HepG2 (cell line): ENCODE results near the gene PDCD2L. TPM values are rescaled to one million over a fixed set of nuclear protein-coding genes. Genes with fewer than 3 reads are reported as not detected.
A peak's percentile ranks its signal among the peaks of the same experiment; 100 is the strongest.

Experiments
- ATAC-seq: fragments of 200-7000 bp; cut with Tn5 transposase; 3 replicates; pipeline ENCODE4 v1.9.1; 2020; ENCODE audit warnings: mild to moderate bottlenecking, moderate library complexity
- BruUV-seq: library from RNA; stranded (reverse); fragments of 400-500 nt; replicated peaks from 2 replicates; lab custom pipeline; 2021; lab: Mats Ljungman, UMichigan
- CTCF ChIA-PET: fragments of 300-600 bp; formaldehyde crosslinking; extraction: SDS; loops from one replicate; lab custom pipeline; 2021; ENCODE audit warnings: low total read pairs, inconsistent platforms, low intra/inter-chr PET ratio; lab: Yijun Ruan, JAX
- POLR2A ChIA-PET: fragments of 350-600 bp; sonication (Branson Sonifier 250); formaldehyde crosslinking; loops from one replicate; lab custom pipeline; 2020; ENCODE audit warnings: antibody characterized with exemption, inconsistent platforms; lab: Yijun Ruan, JAX
- DNase-seq: peaks from one replicate; pipeline ENCODE4 v3.0.0-alpha.2; 2015; ENCODE audit warnings: low spot score
- FAIRE-seq: peaks from 3 replicates; lab custom pipeline; 2011; peaks lifted over from hg19 to GRCh38; lab: Jason Lieb, UNC
- H2AFZ ChIP-seq: one replicate; pipeline ENCODE4 v1.6.1; 2011; ENCODE audit warnings: low read length, inconsistent platforms
- H3K27ac ChIP-seq: fragments of 300-600 bp; 3 replicates; pipeline ENCODE4 v1.8.0; 2011; ENCODE audit warnings: mixed run types, mild to moderate bottlenecking, mixed read lengths, low read length, inconsistent platforms; ENCODE audit not compliant: insufficient read depth; ENCODE audit errors: extremely low read length
- H3K27me3 ChIP-seq, 2 experiments: fragments of 200-600 bp in 1 of 2; 2 replicates in 1 of 2; 3 replicates in 1 of 2; pipeline versions ENCODE4 v1.6.0 to v1.8.0; 2011; ENCODE audit warnings: low read length in 2 of 2, mild to moderate bottlenecking in 2 of 2, moderate library complexity in 2 of 2, inconsistent platforms in 1 of 2; ENCODE audit not compliant: insufficient read depth in 2 of 2, control insufficient read depth in 1 of 2
- H3K36me3 ChIP-seq, 2 experiments: fragments of 200-600 bp in 1 of 2; replicated peaks in 1 of 2; 2 replicates in 1 of 2; 3 replicates in 1 of 2; pipeline versions ENCODE4 v1.5.1 to v1.8.0; 2011; ENCODE audit warnings: low read length in 2 of 2, inconsistent platforms in 1 of 2; ENCODE audit not compliant: insufficient read depth in 2 of 2, control insufficient read depth in 1 of 2
- H3K4me1 ChIP-seq: 2 replicates; pipeline ENCODE4 v1.5.1; 2012; ENCODE audit warnings: low read length, inconsistent platforms; ENCODE audit not compliant: insufficient read depth
- H3K4me2 ChIP-seq: 2 replicates; pipeline ENCODE4 v1.6.0; 2011; ENCODE audit warnings: low read depth, low read length, inconsistent platforms
- H3K4me3 ChIP-seq, 3 experiments: fragments of 200-600 bp in 1 of 3; sonication (generic), shearing (Covaris generic) in 1 of 3; replicated peaks in 1 of 3; 2 replicates each; pipeline ENCODE4 v1.5.1; 2011 to 2016; ENCODE audit warnings: low read length in 3 of 3, inconsistent platforms in 2 of 3, low read depth in 2 of 3, mild to moderate bottlenecking in 2 of 3, control low read depth in 1 of 3, mixed read lengths in 1 of 3; ENCODE audit not compliant: insufficient read depth in 1 of 3
- H3K79me2 ChIP-seq: one replicate; pipeline ENCODE4 v1.6.1; 2011; ENCODE audit warnings: low read length, inconsistent platforms; ENCODE audit not compliant: insufficient read depth
- H3K9ac ChIP-seq: 2 replicates; pipeline ENCODE4 v1.6.0; 2011; ENCODE audit warnings: mild to moderate bottlenecking, low read depth, low read length, inconsistent platforms; ENCODE audit not compliant: insufficient read depth
- H3K9me3 ChIP-seq: 2 replicates; pipeline ENCODE4 v1.5.1; 2012; ENCODE audit warnings: mild to moderate bottlenecking, low read length
- H4K20me1 ChIP-seq: 2 replicates; pipeline ENCODE4 v1.6.0; 2011; ENCODE audit warnings: inconsistent platforms, mild to moderate bottlenecking, low read length, moderate library complexity; ENCODE audit not compliant: insufficient read depth
- HOMEZ ChIP-seq: IDR thresholded peaks from 2 replicates; pipeline ENCODE4 v1.6.1; 2016; ENCODE audit warnings: low read depth
- HOXA9 ChIP-seq: sonication (generic); formaldehyde crosslinking; IDR thresholded peaks from 2 replicates; pipeline ENCODE4 v1.8.1; 2022; ENCODE audit warnings: missing genetic modification reagents, mild to moderate bottlenecking, moderate library complexity, borderline replicate concordance
- RBM22 ChIP-seq: fragments of 200-400 bp; formaldehyde crosslinking; optimal IDR thresholded peaks from 2 replicates; pipeline ENCODE3; 2017; ENCODE audit warnings: mild to moderate bottlenecking, low read length, moderate library complexity
- WGBS: methylation state at CpG from one replicate; pipeline ENCODE4 v1.1.6; 2017; ENCODE audit warnings: low lambda C conversion rate; 5-methylcytosine and 5-hydroxymethylcytosine counted together
- in situ Hi-C: cut with HindIII; loops from 2 replicates; pipeline ENCODE4 v1.10.0; 2017; ENCODE audit warnings: low pct_unique_long_range_greater_than_20kb; ENCODE audit not compliant: extremely low pct_ligation_motif_present
- intact Hi-C: fragments of 100-400 bp; cut with micrococcal nuclease; formaldehyde crosslinking; loops from one replicate; pipeline ENCODE4 v1.10.0; 2022; ENCODE audit not compliant: unreplicated experiment
- polyA plus RNA-seq, 8 experiments: library from polyadenylated mRNA; depleted of rRNA in 3 of 8; stranded (reverse) in 7 of 8; unstranded in 1 of 8; fragments of >200 nt; fragmentation: Illumina TruSeq in 4 of 8; extraction: Trizol in 4 of 8; gene quantifications; 2 replicates each; pipeline versions ENCODE4 v1.2.1 to v1.2.3, GENCODE V29; 2011 to 2016; ENCODE audit warnings: low read depth in 4 of 8, missing spikeins in 1 of 8, mixed read lengths in 1 of 8; ENCODE audit not compliant: insufficient read depth in 1 of 8
- total RNA-seq, 5 experiments: library from RNA; depleted of rRNA; stranded (reverse); fragments of >200 nt; fragmentation: Illumina TruSeq; extraction: Trizol; gene quantifications; 2 replicates each; pipeline ENCODE4 v1.2.3, GENCODE V29; 2016; ENCODE audit warnings: low read depth in 1 of 5
- TF ChIP-seq, protein P1 (sequence below): sonication (generic); formaldehyde crosslinking; IDR thresholded peaks from 2 replicates; pipeline ENCODE4 v1.4.0; 2020; ENCODE audit warnings: missing genetic modification reagents

Gene PDCD2L
- total and polyA plus RNA-seq, 2 of the 13 experiments (the other 11 are each of a cell fraction or from before 2014, with no cell fraction given) = 29.3 to 35.2 TPM

DNA sequence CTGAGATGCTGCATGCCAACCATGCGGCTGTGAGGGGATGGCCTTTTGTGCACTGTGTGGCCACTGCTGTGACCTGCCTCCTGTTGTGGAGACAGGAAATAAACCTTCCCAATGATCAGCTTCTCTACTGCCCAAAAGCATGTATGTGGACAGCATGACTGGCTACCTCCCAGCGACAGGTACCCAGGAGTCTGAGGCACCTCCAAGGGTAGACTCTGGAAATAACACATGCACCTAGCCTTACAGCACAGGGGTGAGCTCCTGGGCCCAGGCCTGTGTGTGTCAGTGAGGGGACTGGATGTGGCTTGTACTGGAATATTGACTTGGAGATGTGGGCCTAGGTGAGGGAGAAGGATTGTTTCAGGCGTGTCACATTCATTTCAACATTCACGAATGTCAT, 46.8 kb upstream of the PDCD2L start:
- in situ Hi-C loops (no loop called here), intact Hi-C loops (no loop called here)
- no peak for TF ChIP-seq HOMEZ
- peak; percentile 3 for TF ChIP-seq RBM22
- Histone ChIP-seq H3K4me1 (peaks cover 50% of the 10 kb centered on the region), H3K27me3 (no peaks in the 10 kb centered on the region), H2AFZ (no peak overlapping the region), H3K4me2 (no peak overlapping the region), H3K79me2 (no peaks in the 10 kb centered on the region), H3K4me3 (no peak overlapping the region), H4K20me1 (no peaks in the 10 kb centered on the region), H3K36me3 (peaks cover 3 to 11% of the 10 kb centered on the region in 2 experiments; a peak in 4 of 5 replicates), H3K9me3 (no peaks in the 10 kb centered on the region), H3K9ac (no peak overlapping the region), H3K27ac (no peak overlapping the region)
- ATAC-seq (no peak), FAIRE-seq (no peak), DNase-seq (no peak)
- BruUV-seq = no TSS peak
- POLR2A ChIA-PET = interaction anchor here (1.1 kb wide), 1 partner anchor 70 kb away, joined by 4 read pairs; no protein-coding TSS in a partner anchor
- WGBS = 96% methylated on average over 3 of the region's 4 CpGs
- CTCF ChIA-PET = no interaction called here

- Histone ChIP-seq H4K20me1 (no peaks in the 10 kb centered on the region), H3K27ac (peak overlapping the region; percentile 86), H3K27me3 (no peaks in the 10 kb centered on the region), H3K36me3 (peaks cover 0 to 2% of the 10 kb centered on the region in 2 experiments; a peak in 2 of 5 replicates), H2AFZ (peak overlapping the region; percentile 22), H3K9ac (peak overlapping the region; percentile 67), H3K4me3 (peak overlapping the region; percentile 32 to 75 (median 50)), H3K4me1 (peaks cover 69% of the 10 kb centered on the region), H3K4me2 (peak overlapping the region; percentile 87), H3K9me3 (no peaks in the 10 kb centered on the region), H3K79me2 (no peaks in the 10 kb centered on the region)
- CTCF ChIA-PET = no interaction called here
- peak; percentile 97 for DNase-seq
- intact Hi-C loops = no loop called here
- peak; percentile 88 for ATAC-seq
- in situ Hi-C loops = no loop called here
- POLR2A ChIA-PET = interaction anchor here (0.7 to 1.5 kb wide), 8 partner anchors 10 to 1110 kb away, joined by 3 to 4 read pairs (median 4); partner anchors contain the start of genes LSM14A and WTIP
- FAIRE-seq = peak; percentile 92
- no TSS peak for BruUV-seq
- 9% methylated on average over 17 of the region's 61 CpGs for WGBS
- TF ChIP-seq, protein P1, sequence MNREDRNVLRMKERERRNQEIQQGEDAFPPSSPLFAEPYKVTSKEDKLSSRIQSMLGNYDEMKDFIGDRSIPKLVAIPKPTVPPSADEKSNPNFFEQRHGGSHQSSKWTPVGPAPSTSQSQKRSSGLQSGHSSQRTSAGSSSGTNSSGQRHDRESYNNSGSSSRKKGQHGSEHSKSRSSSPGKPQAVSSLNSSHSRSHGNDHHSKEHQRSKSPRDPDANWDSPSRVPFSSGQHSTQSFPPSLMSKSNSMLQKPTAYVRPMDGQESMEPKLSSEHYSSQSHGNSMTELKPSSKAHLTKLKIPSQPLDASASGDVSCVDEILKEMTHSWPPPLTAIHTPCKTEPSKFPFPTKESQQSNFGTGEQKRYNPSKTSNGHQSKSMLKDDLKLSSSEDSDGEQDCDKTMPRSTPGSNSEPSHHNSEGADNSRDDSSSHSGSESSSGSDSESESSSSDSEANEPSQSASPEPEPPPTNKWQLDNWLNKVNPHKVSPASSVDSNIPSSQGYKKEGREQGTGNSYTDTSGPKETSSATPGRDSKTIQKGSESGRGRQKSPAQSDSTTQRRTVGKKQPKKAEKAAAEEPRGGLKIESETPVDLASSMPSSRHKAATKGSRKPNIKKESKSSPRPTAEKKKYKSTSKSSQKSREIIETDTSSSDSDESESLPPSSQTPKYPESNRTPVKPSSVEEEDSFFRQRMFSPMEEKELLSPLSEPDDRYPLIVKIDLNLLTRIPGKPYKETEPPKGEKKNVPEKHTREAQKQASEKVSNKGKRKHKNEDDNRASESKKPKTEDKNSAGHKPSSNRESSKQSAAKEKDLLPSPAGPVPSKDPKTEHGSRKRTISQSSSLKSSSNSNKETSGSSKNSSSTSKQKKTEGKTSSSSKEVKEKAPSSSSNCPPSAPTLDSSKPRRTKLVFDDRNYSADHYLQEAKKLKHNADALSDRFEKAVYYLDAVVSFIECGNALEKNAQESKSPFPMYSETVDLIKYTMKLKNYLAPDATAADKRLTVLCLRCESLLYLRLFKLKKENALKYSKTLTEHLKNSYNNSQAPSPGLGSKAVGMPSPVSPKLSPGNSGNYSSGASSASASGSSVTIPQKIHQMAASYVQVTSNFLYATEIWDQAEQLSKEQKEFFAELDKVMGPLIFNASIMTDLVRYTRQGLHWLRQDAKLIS = no peak
- TF ChIP-seq HOXA9 (CRISPR knock-in tag) = no peak
These were observed 44.9 kb upstream of the PDCD2L start for GRCh38 chr19:34359140-34359953.
